HFF-Myc (cell line): ENCODE data around the gene RYK.

Experiments
- DNase-seq: peaks from one replicate; pipeline ENCODE4 v3.0.0-alpha.2; 2011; ENCODE audit warnings: low read depth; ENCODE audit errors: extremely low read depth
- H3K4me3 ChIP-seq: replicated peaks from 2 replicates; pipeline ENCODE4 v1.5.1; 2011; ENCODE audit warnings: low read depth, mild to moderate bottlenecking, control low read depth, low read length
- CTCF ChIP-seq: IDR thresholded peaks from 2 replicates; pipeline ENCODE4 v1.5.1; 2012; ENCODE audit warnings: mild to moderate bottlenecking, low read depth, low read length, control low read depth; ENCODE audit errors: missing control alignments

RYK gene

DNA sequence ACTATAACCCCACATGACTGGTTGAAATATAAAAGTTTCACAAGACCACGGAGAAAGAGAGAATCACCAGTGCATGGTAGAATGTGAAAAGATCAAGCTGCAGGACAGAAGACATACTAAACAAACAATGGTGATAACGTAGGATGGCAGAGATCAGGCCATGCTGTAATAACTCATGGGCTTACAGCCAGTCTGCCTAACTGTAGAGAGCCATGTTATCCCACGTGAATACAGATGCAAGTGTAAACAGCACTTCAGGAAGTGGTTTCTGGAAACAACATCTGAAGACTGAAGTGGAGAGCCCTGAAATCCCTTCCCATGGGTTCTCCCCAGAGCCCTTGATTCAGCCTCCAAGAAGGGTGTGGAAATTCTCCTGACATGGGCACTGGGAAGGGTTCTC lies 117.7 kb downstream of the RYK start:
- H3K4me3 ChIP-seq = no peak overlapping the region
- no peak for DNase-seq
- no peak for TF ChIP-seq CTCF

DNA sequence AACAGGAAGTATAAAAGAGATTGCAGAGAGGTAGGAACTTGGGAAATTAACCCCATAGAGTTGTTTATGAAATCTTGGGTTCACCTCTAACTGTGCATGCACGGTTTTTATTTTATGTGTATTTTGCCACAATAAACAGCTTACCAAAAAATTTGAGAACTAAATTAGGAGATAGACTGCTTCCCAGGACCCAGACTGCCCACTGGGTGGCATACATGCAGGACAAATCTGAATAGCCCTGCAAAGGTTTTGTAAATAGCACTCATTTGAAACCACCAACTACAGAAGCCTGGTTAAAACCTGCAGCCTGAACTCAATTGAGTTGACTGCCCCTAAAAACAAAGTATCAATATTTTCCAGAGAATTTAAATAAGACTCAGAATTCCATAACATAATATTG lies 124.5 kb downstream of the RYK start:
- TF ChIP-seq CTCF = peak; percentile 24
- no peak for DNase-seq
- no peak overlapping the region for H3K4me3 ChIP-seq

- no peak for TF ChIP-seq CTCF
- no peak for DNase-seq
- H3K4me3 ChIP-seq = no peak overlapping the region
Measured at GRCh38 chr3:134114726-134115125, 135.9 kb downstream of the RYK start.

- H3K4me3 ChIP-seq = no peak overlapping the region
- no peak for DNase-seq
- TF ChIP-seq CTCF = no peak
Measured at GRCh38 chr3:134111616-134112015, 139.0 kb downstream of the RYK start.

- no peak for TF ChIP-seq CTCF
- DNase-seq = no peak
- H3K4me3 ChIP-seq = no peak overlapping the region
Measured at GRCh38 chr3:134110963-134111362, 139.7 kb downstream of the RYK start.
